Uterus (tissue), 4 donors: ENCODE data around the gene UBE2L5. TPM values are rescaled to one million over a fixed set of nuclear protein-coding genes. Genes with fewer than 3 reads are reported as not detected.
"Not testable (repeated sequence)": the region's sequence is repeated elsewhere in the genome, so short reads cannot be mapped to it uniquely, and the experiment has no call there.

Experiments
- DNase-seq, 2 donors: peaks; one replicate each; pipeline ENCODE4 v3.0.0-alpha.2; 2019 to 2020
- H3K27ac ChIP-seq, 2 donors: fragments of 200-600 bp; sonication (generic); 1 replicate in 1 of 2; 2 replicates in 1 of 2; pipeline ENCODE4 v1.5.1; 2016 to 2018
- H3K27me3 ChIP-seq, 2 donors: fragments of 200-600 bp; sonication (generic); one replicate each; pipeline ENCODE4 v1.5.1; 2018 to 2019; ENCODE audit warnings: control low read depth in 1 of 2
- H3K36me3 ChIP-seq, 2 donors: fragments of 200-600 bp; sonication (generic); one replicate each; pipeline ENCODE4 v1.5.1; 2019; ENCODE audit warnings: control low read depth in 1 of 2
- H3K4me1 ChIP-seq, 2 donors: fragments of 200-600 bp; sonication (generic); one replicate each; pipeline ENCODE4 v1.5.1; 2018 to 2019; ENCODE audit warnings: control low read depth in 1 of 2
- H3K4me3 ChIP-seq, 2 donors: fragments of 200-600 bp; sonication (generic); 1 replicate in 1 of 2; 2 replicates in 1 of 2; pipeline ENCODE4 v1.5.1; 2018 to 2019; ENCODE audit warnings: mild to moderate bottlenecking in 1 of 2
- H3K9me3 ChIP-seq, 2 donors: fragments of 200-600 bp; sonication (generic); one replicate each; pipeline ENCODE4 v1.5.1; 2019; ENCODE audit warnings: control low read depth in 1 of 2
- CTCF ChIP-seq, 4 experiments: fragments of 200-600 bp in 2 of 4; fragments of 450-650 bp in 2 of 4; sonication (generic) in 2 of 4; IDR thresholded peaks; one replicate each; pipeline ENCODE4 v1.5.1; 2016 to 2019; ENCODE audit warnings: antibody characterized with exemption in 4 of 4, mild to moderate bottlenecking in 2 of 4, moderate library complexity in 1 of 4
- POLR2A ChIP-seq, 2 donors: fragments of 450-650 bp; IDR thresholded peaks; one replicate each; pipeline ENCODE4 v1.6.1; 2016; ENCODE audit warnings: antibody characterized with exemption in 2 of 2, mild to moderate bottlenecking in 1 of 2, moderate library complexity in 1 of 2
- intact Hi-C: fragments of 100-400 bp; cut with DNase I; formaldehyde crosslinking; loops from one replicate; pipeline ENCODE4 v1.15.1; 2023; ENCODE audit warnings: low total_unique reads
- total RNA-seq, 4 donors: library from RNA; depleted of rRNA in 3 of 4; stranded (reverse); fragments of >200 nt in 3 of 4; gene quantifications; one replicate each; pipeline versions ENCODE4 v1.1.0 to v1.2.4, GENCODE V29; 2014 to 2023
- donor health status: DM: yes; HTN: yes; CAD: no.

Gene UBE2L5
- total RNA-seq, 4 donors from 2014 or later: 0.21 to 2.8 TPM; not detected in 2

- Histone ChIP-seq H3K27me3 (no peaks in the 10 kb centered on the region), H3K36me3 (no peaks in the 10 kb centered on the region), H3K4me1 (no peaks in the 10 kb centered on the region), H3K4me3 (peak overlapping the region; percentile 28), H3K27ac (peak overlapping the region; percentile 80 to 81), H3K9me3 (no peaks in the 10 kb centered on the region)
- no peak for DNase-seq
- intact Hi-C loops: loop anchor here (10.0 kb wide), 1 partner anchor 51 kb away; no protein-coding TSS in a partner anchor
- TF ChIP-seq CTCF (IDR thresholded peaks at IDR 0.05) (no peak), POLR2A (IDR thresholded peaks at IDR 0.05) (no peak)
Measured at GRCh38 chr13:30446126-30446500, 23.8 kb downstream of the UBE2L5 start.

GRCh38 chr13:30448441-30448840, 26.1 kb downstream of the UBE2L5 start:
- TF ChIP-seq POLR2A (IDR thresholded peaks at IDR 0.05) (no peak), CTCF (IDR thresholded peaks at IDR 0.05) (no peak)
- no peak overlapping the region for H3K27ac ChIP-seq
- DNase-seq: no peak
- H3K4me1 ChIP-seq: no peaks in the 10 kb centered on the region
- no peaks in the 10 kb centered on the region for H3K27me3 ChIP-seq
- intact Hi-C loops: loop anchor here (10.0 kb wide), 1 partner anchor 54 kb away; no protein-coding TSS in a partner anchor
- H3K36me3 ChIP-seq: no peaks in the 10 kb centered on the region
- no peak overlapping the region for H3K4me3 ChIP-seq
- no peaks in the 10 kb centered on the region for H3K9me3 ChIP-seq

GRCh38 chr13:30450066-30450465, 27.8 kb downstream of the UBE2L5 start:
- intact Hi-C loops: no loop called here
- no peaks in the 10 kb centered on the region for H3K27me3 ChIP-seq
- no peaks in the 10 kb centered on the region for H3K36me3 ChIP-seq
- H3K4me1 ChIP-seq: no peaks in the 10 kb centered on the region
- no peak for DNase-seq
- H3K9me3 ChIP-seq: no peaks in the 10 kb centered on the region
- TF ChIP-seq CTCF (IDR thresholded peaks at IDR 0.05): no peak
- TF ChIP-seq POLR2A (IDR thresholded peaks at IDR 0.05): no peak
- no peak overlapping the region for H3K27ac ChIP-seq
- H3K4me3 ChIP-seq: no peak overlapping the region

GRCh38 chr13:30451476-30451875, 29.2 kb downstream of the UBE2L5 start:
- H3K36me3 ChIP-seq, H3K4me1 ChIP-seq, DNase-seq, intact Hi-C loops, H3K27ac ChIP-seq, H3K27me3 ChIP-seq, H3K4me3 ChIP-seq, H3K9me3 ChIP-seq: not testable (repeated sequence)

GRCh38 chr13:30453727-30454126, 31.4 kb downstream of the UBE2L5 start:
- Histone ChIP-seq H3K4me3 (no peak overlapping the region), H3K27ac (no peak overlapping the region), H3K27me3 (no peaks in the 10 kb centered on the region), H3K9me3 (no peaks in the 10 kb centered on the region), H3K4me1 (no peaks in the 10 kb centered on the region), H3K36me3 (no peaks in the 10 kb centered on the region)
- no peak for DNase-seq
- intact Hi-C loops: no loop called here
- TF ChIP-seq POLR2A (IDR thresholded peaks at IDR 0.05): no peak
- TF ChIP-seq CTCF (IDR thresholded peaks at IDR 0.05): no peak

- Histone ChIP-seq H3K36me3 (no peaks in the 10 kb centered on the region), H3K4me3 (no peak overlapping the region), H3K9me3 (no peaks in the 10 kb centered on the region), H3K27me3 (no peaks in the 10 kb centered on the region), H3K4me1 (no peaks in the 10 kb centered on the region), H3K27ac (peak overlapping the region in 1 of 2 donors; percentile 10)
- no peak for DNase-seq
- intact Hi-C loops: no loop called here
- TF ChIP-seq POLR2A (IDR thresholded peaks at IDR 0.05) (no peak), CTCF (IDR thresholded peaks at IDR 0.05) (no peak)
Measured at GRCh38 chr13:30454991-30455390, 32.7 kb downstream of the UBE2L5 start.
